ENCODE measurements around the gene VPS39.
A peak's percentile ranks its signal among the peaks of the same experiment; 100 is the strongest.

Gene VPS39

GRCh38 chr15:42194513-42194912 is 13.6 kb downstream of the VPS39 start:
- no peak for DNase-seq

GRCh38 chr15:42193383-42193782 is 14.7 kb downstream of the VPS39 start:
- no peak for DNase-seq

GRCh38 chr15:42191610-42192346 is 16.3 kb downstream of the VPS39 start:
- DNase-seq = no peak

GRCh38 chr15:42190370-42190769 is 17.7 kb downstream of the VPS39 start:
- DNase-seq = no peak

- no peak for DNase-seq
Measured at GRCh38 chr15:42185801-42186200, 22.3 kb downstream of the VPS39 start.

GRCh38 chr15:42184736-42185135 is 23.4 kb downstream of the VPS39 start:
- no peak for DNase-seq

- no peak for DNase-seq
Measured at GRCh38 chr15:42184296-42184695, 23.8 kb downstream of the VPS39 start.

GRCh38 chr15:42182961-42183360 is 25.1 kb downstream of the VPS39 start:
- DNase-seq = no peak

GRCh38 chr15:42182328-42182886 is 25.7 kb downstream of the VPS39 start:
- DNase-seq = no peak

- no peak for DNase-seq
Measured at GRCh38 chr15:42178056-42178455, 30.0 kb downstream of the VPS39 start.

GRCh38 chr15:42175671-42176070 is 32.4 kb downstream of the VPS39 start:
- no peak for DNase-seq

- DNase-seq = no peak
Measured at GRCh38 chr15:42172475-42172874, 35.6 kb downstream of the VPS39 start.

GRCh38 chr15:42171795-42172194 is 36.3 kb downstream of the VPS39 start:
- no peak for DNase-seq

- no peak for DNase-seq
Measured at GRCh38 chr15:42171122-42171521, 37.0 kb downstream of the VPS39 start.

GRCh38 chr15:42166225-42166940 is 41.7 kb downstream of the VPS39 start:
- no peak for DNase-seq

GRCh38 chr15:42165106-42165505 is 43.0 kb downstream of the VPS39 start:
- DNase-seq = no peak

- no peak for DNase-seq
Measured at GRCh38 chr15:42163947-42164550, 44.1 kb downstream of the VPS39 start.

- DNase-seq = no peak
Measured at GRCh38 chr15:42163291-42163690, 44.8 kb downstream of the VPS39 start.

- DNase-seq = no peak
Measured at GRCh38 chr15:42160136-42160535, 48.0 kb downstream of the VPS39 start.

- peak; percentile 54 to 76 for DNase-seq
Measured at GRCh38 chr15:42159381-42160015, 48.6 kb downstream of the VPS39 start.

- DNase-seq = no peak
Measured at GRCh38 chr15:42158941-42159340, 49.2 kb downstream of the VPS39 start.

- DNase-seq = no peak
Measured at GRCh38 chr15:42157981-42158765, 49.9 kb downstream of the VPS39 start.

All from NCI-H2081 (cell line).